Measurements from ENCODE around the gene KLHL33. TPM values are rescaled to one million over a fixed set of nuclear protein-coding genes. Genes with fewer than 3 reads are reported as not detected.

KLHL33 gene
- total RNA-seq, 1 donor from 2014 or later, result 0.17 TPM

DNA sequence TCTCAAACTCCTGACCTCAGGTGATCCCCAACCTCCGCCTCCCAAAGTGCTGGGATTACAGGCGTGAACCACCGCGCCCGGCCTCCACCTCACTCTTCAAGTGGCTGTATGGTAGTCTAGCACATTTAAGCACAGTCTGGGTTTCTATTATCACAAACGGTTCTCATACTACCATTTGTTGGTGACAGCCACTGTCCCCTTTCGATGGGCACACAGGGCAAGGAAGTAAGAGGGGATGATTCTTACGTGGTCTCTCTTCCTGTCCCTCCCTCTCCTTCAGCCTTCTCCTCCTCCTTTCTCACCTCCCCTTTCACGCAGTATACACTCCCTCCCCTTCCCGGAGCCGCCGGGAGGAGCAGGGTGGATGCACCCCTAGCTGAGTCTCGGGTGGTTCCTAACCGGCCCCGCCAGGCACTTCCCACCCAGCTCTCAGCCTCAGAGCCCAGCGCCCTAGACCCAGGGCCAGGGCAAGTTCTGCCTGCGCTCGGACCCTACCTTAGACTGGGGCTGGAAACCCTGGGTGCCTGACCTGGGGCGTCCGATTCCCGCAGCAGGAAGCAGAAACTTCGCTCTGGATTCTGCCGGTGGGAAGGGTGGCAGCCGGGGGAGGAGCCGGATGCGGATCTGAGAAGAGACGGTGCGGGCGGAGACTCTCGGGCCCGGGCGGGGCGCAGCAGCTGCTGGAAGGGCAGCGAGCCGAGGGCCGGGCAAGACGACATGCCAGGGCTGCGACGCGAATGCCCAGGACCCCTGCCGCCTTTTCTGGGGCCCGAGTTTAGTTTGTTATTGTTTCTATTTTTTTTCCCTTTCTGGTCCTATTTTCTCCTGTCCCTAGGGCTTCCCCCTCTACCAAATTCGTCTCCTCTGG is 22.9 kb downstream of the KLHL33 start, which contains the start of gene TEP1:
Gene TEP1, minus strand, starts transcription at position 626 of the 868 bp plus-strand sequence. CDS start 5,062 bp downstream, outside the sequence.
- TF ChIP-seq, protein P1, sequence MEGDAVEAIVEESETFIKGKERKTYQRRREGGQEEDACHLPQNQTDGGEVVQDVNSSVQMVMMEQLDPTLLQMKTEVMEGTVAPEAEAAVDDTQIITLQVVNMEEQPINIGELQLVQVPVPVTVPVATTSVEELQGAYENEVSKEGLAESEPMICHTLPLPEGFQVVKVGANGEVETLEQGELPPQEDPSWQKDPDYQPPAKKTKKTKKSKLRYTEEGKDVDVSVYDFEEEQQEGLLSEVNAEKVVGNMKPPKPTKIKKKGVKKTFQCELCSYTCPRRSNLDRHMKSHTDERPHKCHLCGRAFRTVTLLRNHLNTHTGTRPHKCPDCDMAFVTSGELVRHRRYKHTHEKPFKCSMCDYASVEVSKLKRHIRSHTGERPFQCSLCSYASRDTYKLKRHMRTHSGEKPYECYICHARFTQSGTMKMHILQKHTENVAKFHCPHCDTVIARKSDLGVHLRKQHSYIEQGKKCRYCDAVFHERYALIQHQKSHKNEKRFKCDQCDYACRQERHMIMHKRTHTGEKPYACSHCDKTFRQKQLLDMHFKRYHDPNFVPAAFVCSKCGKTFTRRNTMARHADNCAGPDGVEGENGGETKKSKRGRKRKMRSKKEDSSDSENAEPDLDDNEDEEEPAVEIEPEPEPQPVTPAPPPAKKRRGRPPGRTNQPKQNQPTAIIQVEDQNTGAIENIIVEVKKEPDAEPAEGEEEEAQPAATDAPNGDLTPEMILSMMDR (conservative IDR thresholded peaks at IDR 0.05; ENCODE audit: low read depth, low read length), result no peak
- no peak for DNase-seq (ENCODE audit: low read depth)
- peak within 1 kb of the TSS; percentile 84 for H3K4me3 ChIP-seq (ENCODE audit: low read depth, low read length)

DNA sequence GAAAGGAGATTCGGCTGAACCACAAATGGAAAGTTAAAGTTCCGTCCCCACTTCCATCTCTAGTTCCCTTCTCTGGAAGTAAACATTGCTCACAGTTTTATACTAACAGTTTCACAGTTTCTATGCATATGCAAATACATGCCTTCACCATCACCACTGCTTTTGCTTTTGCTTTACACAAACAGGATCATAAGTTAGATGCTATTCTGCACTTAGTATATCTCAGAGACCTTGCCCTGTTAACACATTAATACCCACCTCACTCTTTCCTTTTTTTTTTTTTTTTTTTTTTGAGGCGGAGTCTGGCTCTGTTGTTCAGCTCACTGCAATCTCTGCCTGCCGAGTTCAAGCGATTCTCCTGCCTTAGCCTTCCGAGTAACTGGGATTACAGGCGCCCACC is 23.6 kb downstream of the KLHL33 start:
- TF ChIP-seq, protein P1 (conservative IDR thresholded peaks at IDR 0.05; ENCODE audit: low read depth, low read length), result no peak
- peak overlapping the region; percentile 84 for H3K4me3 ChIP-seq (ENCODE audit: low read depth, low read length)
- DNase-seq (ENCODE audit: low read depth), result no peak

DNA sequence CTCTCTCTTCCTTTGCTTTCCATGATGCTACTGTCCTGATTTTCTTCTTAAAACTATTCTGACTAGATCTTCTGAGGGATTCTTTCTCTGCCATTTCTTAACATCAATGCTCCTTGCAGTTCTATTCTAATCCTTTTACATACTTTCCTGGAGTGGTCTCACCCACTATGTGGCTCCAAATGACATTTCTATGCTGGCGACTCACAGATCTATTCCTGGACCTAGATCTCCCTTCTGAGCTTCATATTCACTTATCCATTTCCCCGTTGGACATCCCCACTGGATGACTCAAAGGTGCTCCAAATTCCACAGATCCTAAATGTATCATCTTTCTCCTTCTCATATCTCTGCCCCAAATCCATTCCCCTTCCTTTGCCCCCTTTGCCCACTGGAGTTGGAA is 26.7 kb downstream of the KLHL33 start:
- H3K4me3 ChIP-seq (ENCODE audit: low read depth, low read length), result no peak overlapping the region
- TF ChIP-seq, protein P1 (conservative IDR thresholded peaks at IDR 0.05; ENCODE audit: low read depth, low read length), result no peak
- no peak for DNase-seq (ENCODE audit: low read depth)

DNA sequence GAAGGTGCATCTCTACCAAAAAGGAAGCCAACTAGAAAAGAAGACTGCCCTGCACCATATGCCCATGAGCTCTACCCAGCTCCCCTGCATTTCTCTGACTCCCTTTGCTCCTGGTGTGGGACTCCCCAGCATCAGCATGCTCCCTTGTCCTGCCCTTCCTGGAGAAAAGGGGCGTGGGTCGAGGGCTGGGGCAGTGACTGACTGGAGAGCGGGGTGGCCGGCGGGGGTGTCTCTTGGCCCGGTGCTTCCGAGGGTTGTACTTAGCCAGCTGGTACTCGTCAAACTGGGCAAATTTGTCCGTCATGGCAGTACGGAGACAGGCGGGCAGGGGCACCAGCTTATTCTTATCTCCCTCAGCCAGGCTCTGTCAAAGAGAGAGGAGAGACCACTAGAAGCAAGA is 32.4 kb downstream of the KLHL33 start:
- DNase-seq (ENCODE audit: low read depth), result no peak
- H3K4me3 ChIP-seq (ENCODE audit: low read depth, low read length), result no peak overlapping the region
- TF ChIP-seq, protein P1 (conservative IDR thresholded peaks at IDR 0.05; ENCODE audit: low read depth, low read length), result no peak

DNA sequence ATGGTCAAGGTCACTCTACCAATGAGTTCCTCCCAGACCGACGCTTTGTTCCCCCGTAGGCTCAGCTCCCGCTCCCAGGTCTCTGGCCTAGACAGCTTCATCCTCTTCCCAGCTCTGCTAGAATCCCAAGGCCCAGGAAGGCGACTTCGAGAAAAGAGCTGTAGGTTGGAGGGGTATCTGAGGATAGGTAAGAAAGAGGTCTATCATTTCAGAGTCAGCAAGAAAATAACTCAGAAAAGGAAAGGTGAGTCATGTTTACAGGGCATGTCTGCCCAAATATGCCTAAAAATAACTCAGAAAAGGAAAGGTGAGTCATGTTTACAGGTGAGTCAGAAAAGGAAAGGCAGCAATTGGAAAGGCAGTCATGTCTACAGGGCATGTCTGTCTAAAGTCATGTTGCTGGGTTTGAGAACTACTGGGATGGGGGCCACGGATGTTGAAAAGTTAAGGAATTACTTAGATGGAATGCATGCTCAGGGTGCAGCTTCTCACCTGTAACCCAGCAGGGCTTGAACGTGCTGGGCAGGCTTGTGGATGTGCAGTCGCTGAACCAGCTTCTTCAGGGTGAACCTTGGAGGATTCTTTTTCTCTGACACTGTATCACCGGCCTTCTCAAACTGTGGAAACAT is 34.9 kb downstream of the KLHL33 start:
- TF ChIP-seq, protein P1 (conservative IDR thresholded peaks at IDR 0.05; ENCODE audit: low read depth, low read length), result no peak
- H3K4me3 ChIP-seq (ENCODE audit: low read depth, low read length), result no peak overlapping the region
- peak; percentile 32 for DNase-seq (ENCODE audit: low read depth)

DNA sequence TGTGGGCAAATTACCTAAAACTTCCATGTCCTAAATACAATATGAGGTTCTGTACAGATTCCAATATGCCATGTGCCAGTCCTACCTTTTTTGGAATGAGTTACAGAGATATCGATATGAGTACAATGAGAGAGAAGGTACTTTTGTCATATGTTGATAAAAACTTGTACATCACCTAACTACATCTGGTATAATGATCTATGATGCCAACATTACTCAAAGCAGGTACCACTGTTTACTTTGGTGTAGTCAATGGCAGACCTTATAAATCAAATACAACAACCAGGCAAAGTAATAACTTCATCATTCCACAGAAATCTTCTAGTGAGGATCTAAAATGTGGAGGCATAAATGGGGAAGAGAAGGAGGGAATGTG is 35.4 kb downstream of the KLHL33 start:
- no peak for DNase-seq (ENCODE audit: low read depth)
- no peak overlapping the region for H3K4me3 ChIP-seq (ENCODE audit: low read depth, low read length)
- TF ChIP-seq, protein P1 (conservative IDR thresholded peaks at IDR 0.05; ENCODE audit: low read depth, low read length), result no peak

Data from epithelial cell of proximal tubule (primary cell).